NOMO-1 treated with DMSO at 0.1 percent for 48 hours (cell line): ENCODE measurements around the gene KRT1.

ENCODE experiments used
- DNase-seq: peaks from one replicate; lab custom pipeline; 2025; ENCODE audit not compliant: unreplicated experiment; lab: John Stamatoyannopoulos, UW

KRT1 gene

DNA sequence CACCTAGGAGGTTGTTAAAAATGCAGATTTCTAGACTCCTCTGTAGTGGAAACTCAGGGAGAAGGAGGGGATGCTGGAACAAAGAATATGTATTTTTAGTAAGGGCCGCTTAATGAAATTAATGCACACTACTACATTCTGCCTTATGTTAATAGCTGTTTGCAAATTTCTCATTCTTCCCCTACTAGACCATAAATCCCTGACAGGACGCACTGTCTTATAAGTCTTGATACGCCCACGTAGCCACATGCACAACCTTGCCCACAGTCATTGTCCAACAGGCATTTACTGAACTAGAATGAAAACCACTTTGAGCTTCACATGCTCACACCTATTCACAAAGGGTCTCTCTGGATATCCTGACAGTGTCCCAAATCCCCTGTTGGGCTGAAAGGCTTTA, 38.7 kb downstream of the KRT1 start:
- no peak for DNase-seq

DNA sequence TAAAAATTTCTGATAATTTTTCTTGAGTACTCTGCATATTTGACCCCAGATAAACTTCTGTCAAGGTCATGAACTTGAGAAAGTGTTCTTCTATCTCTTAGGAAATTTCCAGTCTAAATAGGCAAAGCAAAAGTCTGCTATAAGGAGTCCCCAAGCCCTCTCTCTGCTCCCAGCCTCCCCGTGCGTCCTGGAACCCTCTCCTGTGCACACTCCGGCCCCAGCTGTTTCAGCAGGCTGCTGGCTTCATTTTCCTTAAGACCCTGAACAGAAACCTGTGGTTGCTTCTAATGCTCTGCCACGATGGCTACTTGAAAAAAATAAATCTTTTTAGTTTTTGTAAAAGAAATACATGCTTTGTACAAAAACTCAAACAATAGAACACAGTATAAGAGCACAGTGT, 42.9 kb downstream of the KRT1 start:
- DNase-seq = no peak

DNA sequence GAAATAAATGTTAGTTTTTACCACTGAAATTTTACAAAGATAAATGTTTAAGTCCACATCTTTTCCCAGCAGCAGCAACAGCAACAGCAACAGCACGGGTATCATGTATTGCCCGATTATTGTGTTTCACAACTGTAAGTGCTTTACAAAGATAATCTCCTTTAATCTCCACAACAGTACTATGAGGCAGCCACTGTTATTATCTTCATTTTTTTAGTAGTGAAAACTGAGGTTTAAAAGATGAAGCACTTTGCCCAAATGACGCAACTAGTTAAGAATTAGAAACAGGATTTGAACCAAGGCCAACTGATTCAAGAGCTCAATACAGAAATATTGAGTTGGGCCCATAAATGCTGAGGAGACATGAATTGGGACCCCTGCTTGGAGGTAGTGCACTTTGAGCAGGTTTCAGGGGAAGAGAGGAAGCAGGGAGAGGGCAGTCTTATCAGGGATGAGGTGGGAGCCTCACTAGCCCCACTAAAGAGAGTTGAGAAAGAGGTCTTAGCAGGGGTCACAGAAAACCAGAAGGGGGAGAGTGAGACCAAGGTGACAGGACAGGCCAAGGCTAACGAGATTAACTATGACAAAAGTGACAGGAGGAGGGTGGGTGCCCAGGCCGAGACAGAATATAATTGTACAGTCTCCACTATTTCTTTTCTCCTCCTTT, 43.5 kb downstream of the KRT1 start:
- DNase-seq = no peak

DNA sequence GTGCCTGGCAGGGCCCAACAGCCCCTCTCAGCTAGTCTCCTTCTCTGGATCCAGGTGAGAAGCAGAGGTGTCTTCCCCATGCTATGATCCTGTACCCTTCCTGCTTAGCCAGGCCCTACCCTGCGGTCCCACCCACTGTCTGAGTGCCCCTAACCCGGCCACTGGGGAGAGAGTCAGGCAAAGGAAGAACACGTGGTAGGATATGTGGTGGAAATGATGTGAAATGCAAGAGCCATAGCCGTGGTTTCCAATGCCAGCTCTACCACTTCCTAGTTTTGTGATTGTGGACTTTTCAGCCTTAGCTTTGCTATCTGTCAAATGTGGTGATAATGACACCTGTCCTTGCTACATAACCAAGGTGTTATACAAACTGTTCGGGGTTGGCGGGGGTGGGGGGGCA, 44.0 kb downstream of the KRT1 start:
- no peak for DNase-seq

DNA sequence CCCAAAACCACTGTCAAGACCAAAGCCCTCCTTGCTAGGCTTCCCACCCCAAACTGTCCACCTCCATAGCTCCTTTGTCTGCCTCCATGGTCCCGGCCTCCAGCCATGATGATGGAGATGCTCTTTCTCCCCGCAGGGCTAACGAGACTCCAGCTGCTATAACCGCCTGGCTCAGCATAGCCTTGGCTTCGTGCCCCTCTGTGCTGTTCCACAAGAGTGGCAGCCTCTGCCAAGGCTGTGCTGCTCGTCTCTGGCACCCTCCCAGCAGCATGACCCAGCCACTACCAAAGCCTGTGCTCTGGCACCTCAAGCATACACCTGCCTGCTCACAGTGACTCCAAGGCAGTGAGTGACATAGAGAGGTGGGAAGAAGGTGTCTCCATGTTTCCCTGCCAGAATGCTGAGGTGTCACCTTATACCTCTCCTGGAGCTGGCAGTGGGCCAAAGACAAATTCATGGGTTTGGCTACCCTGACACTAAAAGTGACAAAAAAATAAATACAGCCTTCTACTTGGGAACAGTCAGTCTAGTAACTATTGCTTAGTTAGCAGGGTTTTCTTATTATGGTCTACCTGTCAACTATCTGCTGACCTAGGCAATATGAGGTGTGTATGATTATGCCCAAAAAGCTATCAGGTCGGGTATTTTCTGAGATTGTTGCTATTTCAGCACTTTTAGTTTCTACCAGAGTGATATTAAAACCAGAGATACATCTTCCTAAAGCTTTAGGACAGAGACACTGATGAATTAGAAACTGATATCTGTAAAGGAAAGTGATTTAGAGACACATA, 45.7 kb downstream of the KRT1 start:
- DNase-seq = no peak

DNA sequence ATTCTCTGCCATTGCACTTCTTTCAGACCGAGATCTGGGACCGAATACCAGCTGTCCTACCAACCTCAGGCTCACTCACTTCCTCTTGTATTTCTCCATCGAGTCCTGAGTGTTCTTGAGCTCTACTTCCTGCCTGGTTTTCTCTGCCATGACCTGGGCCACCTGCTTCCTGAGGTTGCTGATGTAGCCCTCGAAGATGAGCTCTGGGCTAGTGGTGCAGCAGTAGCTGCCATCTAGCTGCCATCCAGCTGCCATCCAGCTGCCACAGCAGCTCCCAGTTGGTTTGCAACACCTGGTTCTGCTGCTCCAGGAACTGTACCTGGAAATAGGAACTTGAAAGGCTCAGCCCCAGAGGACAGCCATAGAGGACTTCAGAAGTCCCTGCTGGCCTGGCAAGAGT, 46.8 kb downstream of the KRT1 start:
- peak; percentile 35 for DNase-seq

DNA sequence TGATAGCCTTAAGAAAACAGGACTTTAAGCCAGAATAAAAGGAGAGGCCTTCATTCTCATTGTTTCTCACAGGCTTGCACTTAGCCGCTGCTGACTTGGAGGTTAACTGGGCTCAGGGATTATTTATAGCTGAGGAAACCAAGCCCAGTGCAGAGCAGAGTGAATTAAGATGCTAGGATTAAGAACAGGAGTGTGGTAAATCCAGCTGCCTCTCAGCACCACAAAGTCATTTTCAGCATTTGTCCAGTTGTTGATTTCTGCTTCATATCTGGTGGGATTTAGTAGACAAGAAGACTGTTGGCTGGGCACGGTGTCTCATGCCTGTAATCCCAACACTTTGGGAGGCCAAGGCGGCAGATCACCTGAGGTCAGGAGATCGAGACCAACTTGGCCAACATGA, 47.6 kb downstream of the KRT1 start:
- no peak for DNase-seq

DNA sequence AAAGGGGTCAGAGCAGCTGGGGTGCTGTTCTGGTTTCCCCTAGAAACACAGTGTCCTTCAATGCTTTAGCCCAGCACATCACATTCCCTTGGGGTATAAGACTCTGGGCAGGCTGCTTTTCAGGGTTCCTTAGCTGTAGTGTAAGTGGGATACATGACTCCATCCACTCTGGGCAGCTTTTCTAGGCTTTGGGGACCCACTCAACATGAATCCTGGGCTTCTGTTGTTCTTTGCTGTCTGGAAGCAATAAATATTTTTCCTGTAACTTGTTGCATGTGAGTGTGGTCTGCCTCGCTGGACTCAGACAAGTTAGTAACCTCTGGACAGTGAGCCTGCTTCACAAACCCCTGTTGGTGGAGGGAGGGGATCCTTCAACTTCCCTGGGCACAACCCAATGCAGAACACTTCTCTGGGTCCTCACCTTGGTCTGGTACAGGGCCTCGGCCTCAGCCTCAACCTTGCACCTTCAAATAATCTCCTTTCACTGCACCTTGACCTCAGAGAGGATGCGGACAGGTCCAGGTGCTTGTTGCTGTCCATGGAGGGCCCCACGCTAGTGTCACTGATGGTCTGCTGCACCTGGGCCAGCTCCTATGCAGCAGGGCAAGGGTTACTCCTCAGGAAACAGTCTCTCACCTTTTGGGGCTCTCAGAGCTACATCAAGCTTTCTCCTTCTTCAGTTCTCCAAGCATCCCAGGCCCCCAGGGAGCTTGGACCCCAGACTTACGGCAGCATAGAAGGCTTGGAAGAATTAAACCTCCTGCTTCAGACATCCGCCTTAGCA, 48.3 kb downstream of the KRT1 start:
- no peak for DNase-seq

DNA sequence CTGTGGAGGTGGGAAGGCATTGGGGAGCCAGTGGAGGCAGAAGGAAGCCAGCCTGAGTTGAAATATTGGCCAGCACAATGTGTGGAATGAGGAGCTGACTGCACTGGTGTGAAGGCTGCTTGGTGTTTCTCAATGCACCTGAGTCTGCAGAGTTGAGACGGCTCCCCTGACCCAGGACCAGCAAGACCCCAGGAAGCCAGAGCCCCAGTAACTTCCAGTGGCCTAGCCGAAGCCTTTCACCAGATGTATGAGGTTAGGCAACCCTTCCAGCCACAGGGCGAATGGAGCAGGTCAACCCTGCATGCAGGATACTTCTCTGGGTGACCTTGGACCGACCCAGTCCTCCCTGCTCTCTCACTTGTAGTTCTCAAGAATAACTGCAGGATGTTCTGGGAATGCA, 48.9 kb downstream of the KRT1 start:
- no peak for DNase-seq

DNA sequence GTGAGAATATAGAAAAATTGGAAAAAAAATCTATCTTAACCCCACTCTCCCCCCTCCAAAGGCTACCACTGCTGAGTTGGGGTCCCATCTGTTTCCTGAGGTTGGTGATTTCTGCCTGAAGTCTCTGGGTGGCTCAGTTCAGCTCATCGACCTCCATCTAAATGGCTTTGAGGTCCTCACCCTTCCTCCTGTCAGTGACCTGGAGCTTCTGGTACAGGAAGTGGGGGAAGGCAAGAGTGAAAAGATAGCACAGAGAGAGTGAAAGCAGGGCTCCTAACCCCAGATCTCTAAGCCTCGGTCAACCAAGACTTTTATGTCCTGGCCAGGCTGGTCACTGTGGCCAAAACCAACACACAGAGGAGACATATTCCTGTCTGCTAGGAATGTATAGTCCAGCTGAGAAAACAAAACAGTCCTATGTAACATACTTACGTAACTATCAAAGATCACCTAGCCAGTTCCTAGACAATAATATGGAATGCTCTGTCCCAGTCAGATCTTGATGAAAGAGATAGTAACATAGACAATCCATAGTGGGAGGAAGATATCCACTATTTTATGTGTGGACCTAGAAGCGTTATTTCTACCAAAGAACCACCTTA, 49.5 kb downstream of the KRT1 start:
- no peak for DNase-seq

DNA sequence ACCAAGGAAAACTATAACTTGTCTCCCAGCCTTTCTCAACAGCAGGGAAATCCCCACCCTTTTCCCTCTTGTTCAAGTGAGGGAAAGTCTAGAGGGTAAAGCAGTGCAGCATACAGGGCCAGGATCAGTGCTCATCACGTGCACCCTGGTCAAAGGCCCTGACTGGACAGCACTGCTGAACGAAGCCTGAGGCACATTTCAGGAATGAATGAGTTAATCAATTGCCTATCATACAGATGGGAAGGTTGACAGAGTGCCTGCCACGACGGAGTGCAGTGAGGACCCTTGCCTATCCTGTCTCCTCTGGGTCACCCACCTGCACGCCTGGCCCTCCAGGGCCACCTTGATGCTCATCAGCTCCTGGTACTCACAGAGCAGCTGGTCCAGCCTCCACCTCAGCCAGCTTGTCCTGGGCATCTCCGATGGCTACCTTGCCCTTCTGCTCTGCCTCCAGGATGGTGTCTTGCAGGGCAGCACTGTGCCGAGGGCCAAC, 50.2 kb downstream of the KRT1 start:
- no peak for DNase-seq

DNA sequence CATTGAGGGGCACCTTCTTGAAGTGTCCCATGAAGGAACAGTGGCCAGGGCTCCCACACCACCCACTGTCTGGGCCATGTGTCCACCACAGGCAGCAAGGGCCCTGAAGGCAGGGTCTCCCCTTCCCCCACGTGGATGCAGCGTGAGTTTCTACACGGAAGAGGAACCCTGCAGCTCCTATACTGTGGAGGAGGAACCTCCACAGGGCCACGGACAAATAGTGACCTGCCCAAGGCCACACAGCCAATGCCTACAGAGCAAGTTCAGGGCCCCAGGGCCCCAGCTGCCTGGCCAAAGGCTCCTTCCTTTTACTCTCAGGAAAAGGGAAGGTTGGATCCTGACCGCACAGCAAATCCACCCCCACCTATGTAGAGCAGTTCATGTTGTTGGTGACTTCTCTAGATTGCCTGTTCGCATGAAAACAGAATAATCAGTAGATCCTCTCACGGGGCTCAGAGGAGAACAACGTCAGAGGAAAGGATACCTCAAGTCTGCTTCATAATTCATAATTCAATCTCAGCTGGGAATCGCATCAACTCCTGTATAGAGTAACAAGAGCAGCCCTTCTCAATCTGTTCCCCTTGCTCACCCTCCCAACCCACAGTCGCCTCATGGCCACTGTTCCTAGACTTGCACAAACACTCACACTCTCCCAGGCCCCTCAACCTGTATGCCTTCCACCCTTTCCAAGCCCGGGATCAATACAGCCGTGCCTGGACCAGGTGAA, 50.8 kb downstream of the KRT1 start:
- no peak for DNase-seq

DNA sequence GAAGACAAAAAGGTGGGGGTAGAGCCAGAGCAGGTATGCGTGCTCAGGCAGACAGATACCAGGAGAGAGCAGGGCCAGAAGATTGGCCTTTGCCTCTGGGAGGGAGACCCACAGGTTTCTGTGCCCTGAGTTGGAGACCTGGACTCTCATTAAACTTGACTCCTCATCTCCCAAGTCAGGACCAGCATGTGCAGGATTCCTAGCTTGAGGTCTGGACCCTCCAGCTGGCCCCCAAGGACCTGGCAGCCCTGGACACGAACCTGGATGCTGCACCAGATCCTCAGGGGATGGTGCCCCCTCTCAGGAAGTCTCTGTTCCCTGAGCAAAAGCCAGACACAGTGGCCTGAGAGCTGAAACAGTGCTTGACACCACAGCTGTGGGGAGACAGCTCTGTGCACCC, 51.4 kb downstream of the KRT1 start:
- DNase-seq = no peak

DNA sequence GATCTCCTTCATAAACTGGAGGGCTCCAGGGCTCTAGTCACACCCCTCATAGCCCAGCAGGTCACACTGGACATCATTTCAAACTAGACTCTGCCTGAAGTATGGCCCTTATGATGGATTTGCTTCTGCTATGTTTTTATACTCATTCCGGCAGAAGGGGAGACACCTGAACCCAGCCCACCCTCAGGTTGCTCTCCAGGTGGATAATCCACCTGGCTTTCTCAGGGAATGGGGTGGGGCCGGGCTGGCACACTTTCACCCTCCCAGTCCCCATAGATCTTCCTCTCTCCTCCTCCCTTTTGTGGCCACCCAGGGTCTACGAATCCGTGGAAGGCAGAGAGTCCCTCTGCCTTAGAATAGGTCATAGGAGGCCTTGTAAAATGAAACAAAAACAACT, 52.1 kb downstream of the KRT1 start:
- DNase-seq = no peak

DNA sequence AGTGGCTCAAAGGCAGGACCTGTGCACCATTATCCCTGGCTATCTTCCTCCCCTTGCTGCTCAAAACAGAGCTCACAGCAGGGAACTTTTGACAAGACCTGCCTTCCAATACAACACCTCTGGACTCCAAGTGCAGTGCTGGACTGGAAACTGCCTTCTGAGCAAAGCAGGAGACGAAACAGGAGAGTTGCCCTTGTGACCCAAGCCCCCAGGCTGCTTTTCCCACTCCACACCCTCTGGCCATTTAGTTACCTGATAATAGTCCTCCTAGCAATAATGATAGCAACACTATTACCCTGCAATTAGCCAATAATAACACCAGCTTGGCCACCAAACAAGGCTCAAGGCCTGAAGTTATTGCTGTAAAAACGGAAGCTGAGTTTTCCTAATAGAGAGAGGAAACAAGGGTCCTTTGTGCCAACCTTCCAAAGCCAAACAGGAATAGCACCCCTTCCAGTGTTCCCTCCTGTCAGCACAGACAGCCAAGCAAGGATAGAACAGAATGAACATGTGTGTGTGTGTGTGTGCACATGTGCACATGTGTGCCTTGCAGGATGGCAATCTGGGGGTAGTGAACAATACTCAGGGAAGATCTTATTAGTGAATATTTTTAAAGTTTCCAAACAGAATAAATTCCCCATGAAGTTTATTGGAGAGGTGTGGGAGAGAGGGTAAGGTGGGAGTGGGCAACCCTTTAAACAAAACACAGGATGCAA, 52.7 kb downstream of the KRT1 start:
- no peak for DNase-seq
